UCSD-AML1 (cell line): ENCODE data around the gene HELZ2.

Experiments used
- DNase-seq: peaks from one replicate; lab custom pipeline; 2025; ENCODE audit not compliant: unreplicated experiment; lab: John Stamatoyannopoulos, UW

The HELZ2 gene

DNA sequence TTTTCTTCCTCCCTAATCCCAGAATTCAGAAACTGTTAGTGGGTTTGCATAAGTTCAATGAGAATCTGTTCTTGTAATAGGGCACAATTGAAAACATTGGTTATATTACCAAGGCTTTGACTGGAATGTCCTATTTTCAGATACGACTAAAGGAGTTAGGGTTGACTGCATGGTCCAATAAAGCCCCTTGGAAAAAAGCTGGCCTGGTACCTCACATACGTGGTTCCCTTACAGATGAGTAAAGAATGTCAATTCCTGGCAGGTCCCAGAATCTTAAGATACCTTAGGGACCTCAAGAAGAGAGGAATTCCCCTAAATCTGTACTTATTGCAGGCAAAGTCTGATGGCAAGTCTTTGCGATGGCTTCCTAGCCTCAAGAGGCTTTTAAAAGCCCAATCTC, 48.9 kb downstream of the HELZ2 start:
- no peak for DNase-seq
